Tibial artery (tissue), 4 donors: Measurements from ENCODE around the gene SULF2.

Experiments
- DNase-seq, 2 donors: peaks; one replicate each; pipeline ENCODE4 v3.0.0-alpha.2; 2019
- H3K27ac ChIP-seq, 2 donors: fragments of 200-600 bp; sonication (generic) in 1 of 2; 1 replicate in 1 of 2; 2 replicates in 1 of 2; pipeline ENCODE4 v1.5.1; 2018 to 2019; ENCODE audit warnings: mild to moderate bottlenecking in 1 of 2
- H3K27me3 ChIP-seq, 2 donors: fragments of 200-600 bp; sonication (generic) in 1 of 2; one replicate each; pipeline versions ENCODE4 v1.5.1 to v1.6.0; 2016 to 2019
- H3K36me3 ChIP-seq, 3 donors: fragments of 200-600 bp; sonication (generic) in 2 of 3; one replicate each; pipeline ENCODE4 v1.5.1; 2016 to 2019; ENCODE audit warnings: mild to moderate bottlenecking in 2 of 3
- H3K4me1 ChIP-seq, 4 donors: fragments of 200-600 bp; sonication (generic) in 2 of 4; 1 replicate in 3 of 4; 2 replicates in 1 of 4; pipeline ENCODE4 v1.5.1; 2016 to 2019
- H3K4me3 ChIP-seq, 2 donors: fragments of 200-600 bp; sonication (generic) in 1 of 2; 1 replicate in 1 of 2; 2 replicates in 1 of 2; pipeline ENCODE4 v1.5.1; 2018 to 2019; ENCODE audit warnings: mild to moderate bottlenecking in 2 of 2
- H3K9me3 ChIP-seq, 3 donors: fragments of 200-600 bp; sonication (generic) in 1 of 3; one replicate each; pipeline ENCODE4 v1.5.1; 2016 to 2019
- CTCF ChIP-seq, 2 experiments: fragments of 200-600 bp in 1 of 2; fragments of 450-650 bp in 1 of 2; IDR thresholded peaks; one replicate each; pipeline ENCODE4 v1.5.1; 2017 to 2019; ENCODE audit warnings: antibody characterized with exemption in 2 of 2, mild to moderate bottlenecking in 1 of 2, moderate library complexity in 1 of 2
- intact Hi-C: fragments of 100-400 bp; cut with DNase I; formaldehyde crosslinking; loops from one replicate; pipeline ENCODE4 v1.15.0; 2023; ENCODE audit warnings: low total_unique reads

SULF2 gene

GRCh38 chr20:47694021-47694818, 91.1 kb downstream of the SULF2 start:
- intact Hi-C loops = no loop called here
- Histone ChIP-seq H3K36me3 (peaks cover 7 to 46% (median 22%) of the 10 kb centered on the region in 3 donors), H3K4me1 (no peaks in the 10 kb centered on the region), H3K9me3 (peaks cover 6 to 36% (median 34%) of the 10 kb centered on the region in 3 donors), H3K27me3 (no peaks in the 10 kb centered on the region), H3K4me3 (no peak overlapping the region), H3K27ac (no peak overlapping the region)
- DNase-seq = no peak
- no peak for TF ChIP-seq CTCF (IDR thresholded peaks at IDR 0.05)

- H3K9me3 ChIP-seq = peaks cover 6 to 36% (median 34%) of the 10 kb centered on the region in 3 donors
- H3K4me3 ChIP-seq = no peak overlapping the region
- H3K36me3 ChIP-seq = peaks cover 7 to 51% (median 45%) of the 10 kb centered on the region in 3 donors
- no peak overlapping the region for H3K27ac ChIP-seq
- no peak for TF ChIP-seq CTCF (IDR thresholded peaks at IDR 0.05)
- intact Hi-C loops = no loop called here
- H3K27me3 ChIP-seq = no peaks in the 10 kb centered on the region
- H3K4me1 ChIP-seq = no peaks in the 10 kb centered on the region
- DNase-seq = no peak
Observed at GRCh38 chr20:47691625-47692024, 93.7 kb downstream of the SULF2 start.

GRCh38 chr20:47689731-47690130, 95.5 kb downstream of the SULF2 start:
- intact Hi-C loops = no loop called here
- Histone ChIP-seq H3K4me1 (no peaks in the 10 kb centered on the region), H3K27ac (no peak overlapping the region), H3K36me3 (peaks cover 7 to 56% (median 51%) of the 10 kb centered on the region in 3 donors), H3K9me3 (peaks cover 6 to 36% (median 34%) of the 10 kb centered on the region in 3 donors), H3K27me3 (no peaks in the 10 kb centered on the region), H3K4me3 (no peak overlapping the region)
- no peak for DNase-seq
- no peak for TF ChIP-seq CTCF (IDR thresholded peaks at IDR 0.05)

GRCh38 chr20:47688385-47689381, 96.6 kb downstream of the SULF2 start:
- Histone ChIP-seq H3K9me3 (peaks cover 6 to 31% (median 26%) of the 10 kb centered on the region in 3 donors), H3K27me3 (no peaks in the 10 kb centered on the region), H3K4me1 (no peaks in the 10 kb centered on the region), H3K36me3 (peaks cover 2 to 57% (median 45%) of the 10 kb centered on the region in 3 donors), H3K27ac (no peak overlapping the region), H3K4me3 (no peak overlapping the region)
- TF ChIP-seq CTCF (IDR thresholded peaks at IDR 0.05) = no peak
- intact Hi-C loops = no loop called here
- DNase-seq = no peak

GRCh38 chr20:47687095-47687987, 97.9 kb downstream of the SULF2 start:
- intact Hi-C loops = no loop called here
- Histone ChIP-seq H3K9me3 (peaks cover 6 to 18% (median 17%) of the 10 kb centered on the region in 3 donors), H3K4me3 (no peak overlapping the region), H3K27ac (no peak overlapping the region), H3K4me1 (no peaks in the 10 kb centered on the region), H3K27me3 (no peaks in the 10 kb centered on the region), H3K36me3 (peaks cover 0 to 67% (median 49%) of the 10 kb centered on the region in 3 donors)
- DNase-seq = no peak
- no peak for TF ChIP-seq CTCF (IDR thresholded peaks at IDR 0.05)
